Left hindlimb (tissue), 1 donor: ENCODE results near the gene SLC14A1.

ENCODE experiments used
- DNase-seq: peaks from one replicate; pipeline ENCODE4 v3.0.0-alpha.2; 2018

Gene SLC14A1

GRCh38 chr18:45723567-45724355 lies at the start of gene SLC14A1:
Gene SLC14A1 (plus strand): TSS chr18:45724181. CDS start chr18:45730321, 6,140 bp downstream.
- DNase-seq: no peak

- DNase-seq: no peak
Observed at GRCh38 chr18:45677276-45677807, 46.6 kb upstream of the SLC14A1 start.

- no peak for DNase-seq
Observed at GRCh38 chr18:45678441-45678840, 45.5 kb upstream of the SLC14A1 start.

- DNase-seq: no peak
Observed at GRCh38 chr18:45678850-45679249, 45.1 kb upstream of the SLC14A1 start.

- no peak for DNase-seq
Observed at GRCh38 chr18:45680066-45680690, 43.8 kb upstream of the SLC14A1 start.

- no peak for DNase-seq
Observed at GRCh38 chr18:45682181-45682580, 41.8 kb upstream of the SLC14A1 start.

- no peak for DNase-seq
Observed at GRCh38 chr18:45684341-45685115, 39.5 kb upstream of the SLC14A1 start.

- DNase-seq: no peak
Observed at GRCh38 chr18:45686891-45687611, 36.9 kb upstream of the SLC14A1 start.

- DNase-seq: no peak
Observed at GRCh38 chr18:45687621-45688020, 36.4 kb upstream of the SLC14A1 start.

GRCh38 chr18:45688113-45688512 lies 35.9 kb upstream of the SLC14A1 start:
- no peak for DNase-seq

GRCh38 chr18:45688833-45689232 lies 35.1 kb upstream of the SLC14A1 start:
- DNase-seq: no peak

GRCh38 chr18:45689396-45689795 lies 34.6 kb upstream of the SLC14A1 start:
- DNase-seq: no peak

- peak; percentile 82 for DNase-seq
Observed at GRCh38 chr18:45690975-45691815, 32.8 kb upstream of the SLC14A1 start.

GRCh38 chr18:45691816-45692179 lies 32.2 kb upstream of the SLC14A1 start:
- no peak for DNase-seq

GRCh38 chr18:45702708-45703265 lies 21.2 kb upstream of the SLC14A1 start:
- no peak for DNase-seq

GRCh38 chr18:45708831-45709230 lies 15.2 kb upstream of the SLC14A1 start:
- DNase-seq: no peak

GRCh38 chr18:45712061-45712460 lies 11.9 kb upstream of the SLC14A1 start:
- DNase-seq: no peak

GRCh38 chr18:45713239-45713638 lies 10.7 kb upstream of the SLC14A1 start:
- no peak for DNase-seq

- no peak for DNase-seq
Observed at GRCh38 chr18:45715212-45715780, 8.7 kb upstream of the SLC14A1 start.

GRCh38 chr18:45719106-45719505 lies 4.9 kb upstream of the SLC14A1 start:
- DNase-seq: no peak

- DNase-seq: no peak
Observed at GRCh38 chr18:45722899-45723298, 1.1 kb upstream of the SLC14A1 start.
